WERI-Rb-1 (cell line): ENCODE results near the gene SORCS2.

Experiments
- DNase-seq: peaks from one replicate; pipeline ENCODE4 v3.0.0-alpha.2; 2020
- H3K27ac ChIP-seq: fragments of 250-450 bp; sonication (Bioruptor Pico); 2 replicates; pipeline ENCODE4 v1.5.1; 2020; ENCODE audit warnings: mild to moderate bottlenecking, moderate library complexity
- H3K27me3 ChIP-seq: fragments of 250-450 bp; sonication (Bioruptor Pico); 2 replicates; pipeline ENCODE4 v1.5.1; 2021; ENCODE audit warnings: mild to moderate bottlenecking, low read depth, moderate library complexity; ENCODE audit not compliant: insufficient read depth, severe bottlenecking
- H3K36me3 ChIP-seq: fragments of 250-450 bp; sonication (Bioruptor Pico); 2 replicates; pipeline ENCODE4 v1.5.1; 2020; ENCODE audit warnings: mild to moderate bottlenecking, moderate library complexity
- H3K4me3 ChIP-seq: 2 replicates; pipeline ENCODE4 v1.5.1; 2011; ENCODE audit warnings: low read depth, mild to moderate bottlenecking, control low read depth, low read length
- H3K9me3 ChIP-seq: fragments of 250-450 bp; sonication (Bioruptor Pico); 2 replicates; pipeline ENCODE4 v1.5.1; 2021; ENCODE audit warnings: mild to moderate bottlenecking, moderate library complexity; ENCODE audit not compliant: severe bottlenecking
- TF ChIP-seq, protein P1 (sequence below): IDR thresholded peaks from 2 replicates; pipeline ENCODE4 v1.5.1; 2011; ENCODE audit warnings: low read depth, mild to moderate bottlenecking, control low read depth, inconsistent platforms, low read length

The SORCS2 gene

DNA sequence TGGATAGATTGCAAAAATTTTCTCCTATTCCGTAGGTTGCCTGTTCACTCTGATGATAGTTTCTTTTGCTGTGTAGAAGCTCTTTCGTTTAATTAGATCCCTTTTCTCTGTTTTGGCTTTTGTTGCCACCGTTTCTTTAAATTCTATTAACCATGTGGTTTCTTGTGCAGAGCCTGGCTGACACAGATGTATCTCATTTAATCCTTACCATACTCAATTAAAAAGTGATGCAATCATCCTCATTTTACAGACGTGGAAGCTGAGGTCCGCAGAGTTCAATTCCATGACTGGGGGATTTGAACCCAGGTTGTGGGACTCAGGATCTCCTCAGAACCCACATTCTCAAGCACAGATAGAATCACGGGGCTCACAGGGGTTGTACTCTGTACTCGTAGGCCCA, 66.7 kb downstream of the SORCS2 start:
- no peaks in the 10 kb centered on the region for H3K27me3 ChIP-seq
- TF ChIP-seq, protein P1, sequence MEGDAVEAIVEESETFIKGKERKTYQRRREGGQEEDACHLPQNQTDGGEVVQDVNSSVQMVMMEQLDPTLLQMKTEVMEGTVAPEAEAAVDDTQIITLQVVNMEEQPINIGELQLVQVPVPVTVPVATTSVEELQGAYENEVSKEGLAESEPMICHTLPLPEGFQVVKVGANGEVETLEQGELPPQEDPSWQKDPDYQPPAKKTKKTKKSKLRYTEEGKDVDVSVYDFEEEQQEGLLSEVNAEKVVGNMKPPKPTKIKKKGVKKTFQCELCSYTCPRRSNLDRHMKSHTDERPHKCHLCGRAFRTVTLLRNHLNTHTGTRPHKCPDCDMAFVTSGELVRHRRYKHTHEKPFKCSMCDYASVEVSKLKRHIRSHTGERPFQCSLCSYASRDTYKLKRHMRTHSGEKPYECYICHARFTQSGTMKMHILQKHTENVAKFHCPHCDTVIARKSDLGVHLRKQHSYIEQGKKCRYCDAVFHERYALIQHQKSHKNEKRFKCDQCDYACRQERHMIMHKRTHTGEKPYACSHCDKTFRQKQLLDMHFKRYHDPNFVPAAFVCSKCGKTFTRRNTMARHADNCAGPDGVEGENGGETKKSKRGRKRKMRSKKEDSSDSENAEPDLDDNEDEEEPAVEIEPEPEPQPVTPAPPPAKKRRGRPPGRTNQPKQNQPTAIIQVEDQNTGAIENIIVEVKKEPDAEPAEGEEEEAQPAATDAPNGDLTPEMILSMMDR = no peak
- no peak overlapping the region for H3K27ac ChIP-seq
- H3K4me3 ChIP-seq = no peak overlapping the region
- DNase-seq = no peak
- no peaks in the 10 kb centered on the region for H3K9me3 ChIP-seq
- H3K36me3 ChIP-seq = peaks cover 32% of the 10 kb centered on the region

DNA sequence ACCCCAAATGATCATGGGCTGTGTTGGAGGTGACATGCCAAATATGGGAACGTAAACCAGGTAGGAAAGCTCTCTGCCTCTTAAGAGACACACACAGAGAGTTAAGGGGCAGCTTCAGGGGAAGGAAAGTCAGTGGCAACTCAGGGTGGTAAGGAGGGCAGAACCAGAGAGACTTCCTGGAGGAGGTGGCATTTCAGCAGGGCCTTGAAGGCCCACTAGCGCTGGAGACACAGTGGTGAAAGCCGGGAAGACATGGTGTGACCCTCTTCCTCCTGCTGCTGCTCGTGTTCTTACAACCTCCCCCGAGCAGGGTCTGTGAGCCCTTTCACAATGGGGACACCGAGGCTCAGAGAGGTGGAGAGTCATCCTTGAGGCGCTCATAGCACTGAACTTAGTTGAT, 68.2 kb downstream of the SORCS2 start:
- no peak overlapping the region for H3K27ac ChIP-seq

DNA sequence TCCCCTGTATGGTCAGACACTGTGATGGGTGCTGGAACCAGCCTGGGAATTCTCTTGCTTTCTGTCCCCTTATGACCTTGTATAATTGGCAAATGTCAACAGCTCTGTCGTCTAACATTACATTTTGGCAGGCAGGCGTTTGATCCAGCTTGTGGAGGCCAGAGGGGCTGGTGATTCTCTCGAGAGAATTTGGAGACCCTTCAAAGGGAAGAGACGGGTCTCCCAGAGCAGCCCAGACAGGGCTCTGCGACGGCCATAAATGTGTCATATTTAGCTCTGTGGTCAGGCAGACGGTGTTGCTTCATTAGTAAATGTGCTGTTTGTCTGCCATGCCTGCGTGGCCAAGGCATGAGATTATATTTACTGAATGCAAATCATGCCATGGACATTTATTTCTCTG, 68.7 kb downstream of the SORCS2 start:
- no peak for DNase-seq
- H3K36me3 ChIP-seq = peaks cover 32% of the 10 kb centered on the region
- TF ChIP-seq, protein P1 = no peak
- H3K4me3 ChIP-seq = no peak overlapping the region
- H3K27ac ChIP-seq = no peak overlapping the region
- H3K9me3 ChIP-seq = no peaks in the 10 kb centered on the region
- H3K27me3 ChIP-seq = no peaks in the 10 kb centered on the region

More for the DNA sequence above, 68.2 kb downstream of the SORCS2 start:
- H3K27me3 ChIP-seq = no peaks in the 10 kb centered on the region
- peaks cover 32% of the 10 kb centered on the region for H3K36me3 ChIP-seq
- DNase-seq = no peak
- TF ChIP-seq, protein P1 = no peak
- H3K9me3 ChIP-seq = no peaks in the 10 kb centered on the region
- H3K4me3 ChIP-seq = no peak overlapping the region

DNA sequence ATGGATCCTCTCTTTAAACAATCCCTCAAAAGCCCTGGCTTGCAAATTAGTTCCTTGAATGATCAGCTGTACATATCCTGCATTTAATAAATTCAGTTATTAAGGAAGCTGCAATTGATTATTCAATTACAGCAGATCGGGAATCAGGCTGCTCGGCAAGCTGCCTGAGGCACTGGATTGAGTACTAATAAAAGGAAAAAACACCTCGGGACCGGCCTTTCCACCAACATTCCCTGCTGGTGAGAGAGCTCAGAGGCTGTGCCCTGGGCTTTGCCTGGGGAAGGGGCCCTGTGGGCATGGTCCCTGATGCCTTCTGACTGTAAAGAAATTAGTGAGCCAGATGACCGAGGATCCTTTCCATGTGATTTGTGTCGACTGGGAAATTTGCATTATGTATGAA, 69.2 kb downstream of the SORCS2 start:
- no peak overlapping the region for H3K27ac ChIP-seq
- H3K9me3 ChIP-seq = no peaks in the 10 kb centered on the region
- no peak for DNase-seq
- TF ChIP-seq, protein P1 = no peak
- H3K36me3 ChIP-seq = peaks cover 32% of the 10 kb centered on the region
- H3K4me3 ChIP-seq = no peak overlapping the region
- H3K27me3 ChIP-seq = no peaks in the 10 kb centered on the region

DNA sequence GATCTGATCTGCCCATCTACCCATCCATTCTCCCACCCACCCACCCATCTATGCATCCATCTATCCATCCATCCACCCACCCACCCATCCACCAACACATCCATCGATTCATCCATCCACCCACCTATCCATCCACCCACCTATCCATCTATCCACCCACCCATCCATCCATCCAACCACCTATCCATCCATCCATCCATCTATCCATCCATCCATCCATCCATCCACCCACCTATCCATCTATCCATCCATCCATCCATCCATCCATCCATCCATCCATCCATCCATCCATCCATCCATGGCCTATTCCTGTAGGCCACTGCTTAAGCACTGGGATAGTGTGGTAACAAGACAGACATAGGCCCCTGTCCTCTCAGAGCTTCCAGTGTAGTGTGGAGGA, 69.8 kb downstream of the SORCS2 start:
- no peak overlapping the region for H3K4me3 ChIP-seq
- DNase-seq = no peak

DNA sequence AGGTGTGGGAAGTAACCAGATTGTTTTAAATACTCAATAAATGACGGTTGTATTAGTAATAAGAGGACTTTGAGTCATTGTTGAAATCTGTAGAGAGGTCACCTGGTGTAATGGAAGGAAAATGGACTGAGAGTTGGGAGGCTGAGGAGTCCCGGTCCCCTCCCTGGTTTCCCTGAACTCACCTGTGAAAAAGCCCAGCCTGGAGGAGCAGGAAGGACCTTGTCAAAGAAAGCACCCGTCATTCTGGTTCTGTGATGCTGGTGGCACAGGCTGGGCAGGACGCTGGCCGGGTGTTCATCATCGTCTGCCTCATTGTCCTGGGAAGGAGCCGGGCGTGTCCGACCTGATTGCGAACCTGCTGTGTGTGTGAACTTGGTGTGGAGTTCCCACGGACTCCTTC, 70.8 kb downstream of the SORCS2 start:
- H3K27me3 ChIP-seq = no peaks in the 10 kb centered on the region
- no peak overlapping the region for H3K27ac ChIP-seq
- TF ChIP-seq, protein P1 = no peak
- H3K9me3 ChIP-seq = no peaks in the 10 kb centered on the region
- H3K4me3 ChIP-seq = no peak overlapping the region
- DNase-seq = no peak
- peaks cover 37% of the 10 kb centered on the region for H3K36me3 ChIP-seq

More for the DNA sequence above, 69.8 kb downstream of the SORCS2 start:
- H3K27me3 ChIP-seq = no peaks in the 10 kb centered on the region
- no peaks in the 10 kb centered on the region for H3K9me3 ChIP-seq
- H3K27ac ChIP-seq = no peak overlapping the region
- H3K36me3 ChIP-seq = peaks cover 32% of the 10 kb centered on the region
- TF ChIP-seq, protein P1 = no peak
